ENCODE measurements around the gene BRD3.
"Not testable (repeated sequence)": the region's sequence is repeated elsewhere in the genome, so short reads cannot be mapped to it uniquely, and the experiment has no call there.

Gene BRD3

DNA sequence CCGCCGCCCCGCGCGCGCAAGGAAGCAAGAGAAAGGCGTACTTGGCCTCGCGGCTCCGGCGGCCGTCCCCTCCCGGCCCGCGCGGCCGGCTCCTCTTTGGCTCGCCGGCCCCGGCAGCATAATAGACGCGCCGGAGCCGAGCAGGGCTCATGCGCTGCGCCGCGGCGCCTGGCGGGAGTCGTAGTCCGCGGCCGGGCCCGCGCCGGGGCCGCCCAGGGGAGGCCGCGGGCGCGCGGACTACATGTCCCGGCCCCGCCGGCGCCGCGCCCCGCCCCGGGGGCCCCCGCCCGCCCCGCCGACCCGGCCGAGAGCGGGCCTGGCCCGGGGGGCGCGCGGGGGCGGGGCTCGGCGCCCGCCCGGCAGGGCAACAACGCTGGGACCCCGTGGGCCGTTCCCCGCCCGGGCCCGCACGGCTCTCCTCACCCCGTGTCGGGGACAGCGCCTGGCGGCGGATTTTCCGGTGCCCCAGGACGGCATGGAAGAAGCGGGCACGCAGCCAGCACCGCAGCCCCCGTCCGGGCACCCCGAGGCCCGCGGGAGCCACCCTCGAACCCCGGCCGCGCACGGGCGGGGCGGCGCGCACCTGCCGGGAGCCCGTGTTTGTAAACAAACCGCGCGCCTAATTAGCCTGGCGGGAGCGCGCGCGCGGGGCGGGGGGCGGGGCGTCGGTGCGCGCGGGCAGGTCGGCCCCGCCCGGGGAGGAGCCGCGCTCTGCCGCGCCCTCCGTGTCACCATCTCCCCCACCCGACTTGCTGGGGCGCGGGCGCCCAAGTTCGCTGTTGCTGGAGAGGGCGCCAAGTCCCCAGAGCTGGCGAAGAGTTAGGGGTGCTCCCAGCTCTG lies at the start of gene BRD3:
Gene BRD3 (minus strand): TSS at position 123 of the 840 bp plus-strand sequence. CDS start 14,549 bp downstream, outside the sequence.
- peak; percentile 79 to 80 for DNase-seq

- DNase-seq: no peak
Measured at GRCh38 chr9:134112561-134112960, 44.7 kb upstream of the BRD3 start.

GRCh38 chr9:134111064-134111463 lies 43.2 kb upstream of the BRD3 start:
- DNase-seq: no peak

DNA sequence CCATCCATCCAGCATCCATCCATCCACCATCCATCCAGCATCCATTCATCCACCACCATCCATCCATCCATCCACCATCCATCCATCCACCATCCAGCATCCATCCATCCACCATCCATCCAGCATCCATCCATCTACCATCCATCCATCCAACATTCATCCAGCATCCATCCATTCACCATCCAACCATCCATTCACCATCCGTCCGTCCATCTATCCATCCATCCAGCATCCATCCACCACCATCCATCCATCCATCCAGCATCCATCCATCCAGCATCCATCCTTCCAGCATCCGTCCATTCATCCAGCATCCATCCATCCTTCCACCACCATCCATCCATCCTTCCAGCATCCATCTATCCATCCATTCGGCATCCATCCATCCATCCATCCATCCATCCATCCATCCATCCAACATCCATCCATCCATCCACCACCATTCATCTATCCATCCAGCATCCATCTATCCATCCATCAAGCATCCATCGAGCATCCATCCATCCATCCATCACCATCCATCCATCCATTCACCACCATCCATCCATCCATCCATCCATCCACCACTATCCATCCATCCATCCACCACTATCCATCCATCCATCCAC lies 35.7 kb upstream of the BRD3 start:
- no peak for DNase-seq

- no peak for DNase-seq
Measured at GRCh38 chr9:134101623-134102149, 33.9 kb upstream of the BRD3 start.

GRCh38 chr9:134101133-134101532 lies 33.3 kb upstream of the BRD3 start:
- not testable (repeated sequence) for DNase-seq

DNA sequence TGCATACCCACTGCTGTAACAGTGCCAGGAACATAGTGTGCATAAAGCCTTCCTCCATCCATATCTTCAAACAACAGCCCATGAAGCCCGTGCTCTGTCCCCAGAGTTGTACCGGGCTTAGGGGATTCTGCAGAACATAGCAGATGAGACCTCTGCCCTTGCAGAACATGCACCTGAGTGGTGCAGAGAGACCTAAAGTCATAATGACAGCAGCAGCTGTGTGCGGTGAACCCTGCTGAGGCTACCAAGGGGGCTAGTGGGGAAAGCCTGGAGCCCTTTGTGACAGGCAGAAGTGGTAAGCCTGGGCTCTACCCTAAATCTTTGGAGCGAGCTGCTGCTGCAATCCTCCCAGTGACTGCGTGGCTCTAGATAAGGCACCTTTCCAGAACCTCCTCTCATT lies 32.2 kb upstream of the BRD3 start:
- DNase-seq: no peak

DNA sequence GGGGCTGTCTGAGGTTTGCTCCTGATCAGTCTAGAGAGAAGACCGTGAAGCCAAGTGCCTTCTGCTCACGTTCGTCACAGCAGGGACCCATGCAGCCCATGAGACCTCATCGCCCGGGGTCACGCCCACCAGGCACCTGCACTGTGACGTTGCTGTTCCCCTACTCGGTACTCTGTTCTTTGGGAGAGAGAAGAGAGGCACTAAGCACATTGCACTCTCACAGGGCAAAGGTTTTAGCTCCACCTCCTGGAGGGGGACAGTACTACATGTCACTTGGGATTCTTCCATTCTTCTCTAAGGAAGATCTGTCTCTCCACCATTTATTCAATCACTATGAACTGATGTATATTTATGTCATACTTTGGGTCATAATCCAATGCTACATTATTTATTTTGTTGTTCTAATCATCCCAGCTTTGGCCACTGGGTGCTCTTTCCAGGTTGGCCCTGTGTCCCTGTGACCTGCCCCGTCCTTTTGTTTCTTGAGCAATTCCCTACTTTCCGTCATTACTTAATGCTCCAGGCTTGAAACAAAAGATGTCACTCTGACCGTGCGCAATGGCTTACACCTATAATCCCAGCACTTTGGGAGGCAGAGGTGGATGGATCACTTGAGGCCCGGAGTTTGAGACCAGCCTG lies 31.4 kb upstream of the BRD3 start:
- DNase-seq: peak; percentile 37 to 39

GRCh38 chr9:134089972-134090371 lies 22.1 kb upstream of the BRD3 start:
- DNase-seq: no peak

DNA sequence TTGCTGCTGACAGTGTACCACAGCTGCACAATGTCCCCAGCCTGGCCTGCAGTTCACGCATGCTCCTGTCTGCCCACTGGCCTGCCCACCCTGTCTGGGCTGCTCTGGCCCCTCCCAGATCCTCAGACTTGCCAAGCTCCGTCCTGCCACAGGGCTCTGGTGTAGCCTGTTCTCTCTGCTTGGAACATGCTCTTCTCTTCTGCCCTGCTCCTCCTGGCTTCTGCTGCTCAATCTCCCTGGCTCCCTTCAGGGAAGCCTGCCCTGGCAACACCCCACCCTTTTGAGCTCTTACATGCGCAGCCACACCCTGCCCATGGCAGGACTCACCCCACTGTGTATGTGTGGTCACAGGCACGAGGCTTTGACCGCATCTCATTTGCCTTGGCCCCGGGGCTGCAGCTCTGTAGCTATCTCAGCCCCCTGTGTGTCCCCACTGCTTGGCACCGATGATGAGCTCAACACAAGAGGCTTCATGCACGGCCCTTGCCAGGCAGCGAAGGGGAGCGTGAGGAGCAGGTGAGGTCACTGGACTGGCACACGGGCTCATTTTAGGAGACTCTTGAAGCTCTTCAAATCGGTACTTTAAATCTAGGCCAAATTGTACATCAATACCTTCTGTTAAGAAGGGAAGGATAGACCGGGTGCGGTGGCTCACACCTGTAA lies 20.4 kb upstream of the BRD3 start:
- no peak for DNase-seq

DNA sequence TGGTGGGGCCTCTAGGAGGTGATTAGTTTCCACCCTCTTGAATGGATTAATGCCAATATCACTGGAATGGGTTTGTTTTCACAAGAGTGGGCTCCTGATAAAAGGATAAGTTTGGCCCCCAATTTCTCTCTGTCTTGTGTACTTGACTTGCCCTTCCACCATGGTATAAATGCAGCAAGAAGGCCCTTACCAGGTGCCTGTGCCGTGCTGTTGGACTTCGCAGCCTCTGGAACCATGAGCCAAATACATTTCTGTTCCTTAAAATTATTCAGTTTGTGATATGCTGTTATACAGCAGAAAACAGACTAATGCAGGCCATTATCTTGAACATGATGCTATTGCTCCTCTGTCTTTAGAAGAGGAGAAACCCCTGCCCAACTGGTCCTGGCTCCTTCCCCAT lies 17.8 kb upstream of the BRD3 start:
- no peak for DNase-seq

- no peak for DNase-seq
Measured at GRCh38 chr9:134083451-134083850, 15.6 kb upstream of the BRD3 start.

DNA sequence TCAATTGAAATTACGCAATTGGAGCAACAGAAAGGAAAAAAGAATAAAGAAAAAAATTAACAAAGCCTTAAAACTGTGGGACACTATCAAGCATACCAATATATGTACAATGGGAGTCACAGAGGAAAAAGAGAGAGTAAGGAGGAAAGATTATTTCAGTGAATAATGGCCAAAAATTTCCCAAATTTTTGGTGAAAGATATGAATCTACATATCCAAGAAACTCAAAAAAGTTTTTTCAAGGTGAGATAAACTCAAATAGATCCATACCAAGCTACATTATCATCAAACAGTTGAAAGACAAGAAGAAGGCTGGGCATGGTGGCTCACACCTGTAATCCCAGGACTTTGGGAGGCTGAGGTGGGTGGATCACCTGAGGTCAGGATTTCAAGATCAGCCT lies 8.8 kb upstream of the BRD3 start:
- DNase-seq: no peak

- DNase-seq: not testable (repeated sequence)
Measured at GRCh38 chr9:134075689-134076088, 7.9 kb upstream of the BRD3 start.

DNA sequence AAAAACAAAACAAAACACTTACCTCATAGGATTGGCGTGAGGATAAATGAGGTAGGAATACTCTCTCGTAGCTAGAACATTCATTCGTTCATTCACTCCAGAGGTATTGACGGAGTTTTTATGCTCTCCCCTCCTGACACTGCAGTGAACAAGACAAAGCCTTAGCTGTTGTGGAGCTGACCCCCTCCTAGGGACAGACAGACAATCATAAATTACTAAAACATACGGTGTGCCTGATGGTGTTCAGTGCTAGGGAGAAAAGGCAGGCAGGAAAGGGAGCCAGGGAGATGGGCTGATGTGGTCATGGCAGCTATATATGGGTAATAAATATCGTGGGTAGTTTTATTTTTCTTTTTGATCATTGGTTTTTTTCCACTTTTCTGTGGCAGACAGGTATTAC lies 5.7 kb upstream of the BRD3 start:
- no peak for DNase-seq

DNA sequence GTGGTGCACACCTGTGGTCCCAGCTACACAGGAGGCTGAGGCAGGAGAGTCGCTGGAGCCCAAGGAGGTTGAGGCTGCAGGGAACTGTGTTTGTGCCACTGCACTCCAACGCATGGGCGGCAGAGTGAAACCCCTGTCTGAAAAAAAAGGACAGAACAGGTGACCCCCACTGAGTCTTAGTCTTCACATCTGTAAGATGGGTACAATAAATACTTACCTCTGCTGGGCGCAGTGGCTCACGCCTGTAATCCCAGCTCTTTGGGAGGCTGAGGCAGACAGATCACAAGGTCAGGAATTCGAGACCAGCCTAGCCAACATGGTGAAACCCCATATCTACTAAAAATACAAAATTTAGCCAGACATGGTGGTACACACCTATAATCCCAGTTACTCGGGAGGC lies 4.9 kb upstream of the BRD3 start:
- not testable (repeated sequence) for DNase-seq

- DNase-seq: no peak
Measured at GRCh38 chr9:134071149-134071548, 3.3 kb upstream of the BRD3 start.

DNA sequence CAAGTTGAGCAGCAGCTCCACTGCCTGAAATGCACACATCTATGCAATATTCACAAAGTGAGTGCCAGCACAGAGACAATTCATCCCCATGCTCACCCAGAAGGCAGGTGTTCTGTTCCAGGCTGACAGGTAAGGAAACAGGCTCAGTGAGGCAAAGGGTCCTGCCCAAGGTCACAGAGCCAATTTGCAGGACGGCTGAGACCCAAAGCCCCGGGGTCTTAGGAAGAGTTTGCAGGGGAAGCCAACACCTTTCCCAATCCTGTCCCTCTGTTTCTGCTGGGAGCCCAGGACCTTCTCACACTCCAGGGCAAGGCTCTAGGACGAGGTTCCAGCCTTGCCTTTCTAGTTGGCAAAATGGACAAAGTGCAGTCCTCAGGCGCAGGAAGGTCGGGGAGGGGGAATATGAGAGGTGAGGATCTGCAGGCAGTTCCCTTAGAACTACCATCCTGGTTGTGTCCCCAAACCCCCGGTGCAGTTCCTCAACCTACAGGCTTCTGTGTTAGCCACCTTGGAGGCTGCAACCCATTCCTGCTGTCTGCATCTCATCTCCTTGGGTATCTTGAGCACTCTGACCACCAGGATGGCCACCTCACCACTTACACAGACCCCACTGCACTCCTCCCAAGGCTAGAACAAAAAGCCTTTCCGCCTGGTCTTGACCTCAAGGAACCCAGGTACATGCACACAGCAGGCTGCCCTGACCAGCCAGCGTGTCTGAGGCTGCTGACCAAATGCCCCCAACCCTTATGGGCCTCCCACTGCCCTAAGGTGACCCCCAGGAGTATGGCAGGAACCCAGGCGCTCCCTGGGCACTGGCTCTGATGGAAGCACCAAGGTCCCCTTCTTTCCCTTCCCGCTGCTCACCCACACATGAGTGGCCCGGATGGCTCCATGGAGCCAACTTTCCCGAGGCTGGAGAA lies 1.9 kb upstream of the BRD3 start:
- DNase-seq: no peak

DNA sequence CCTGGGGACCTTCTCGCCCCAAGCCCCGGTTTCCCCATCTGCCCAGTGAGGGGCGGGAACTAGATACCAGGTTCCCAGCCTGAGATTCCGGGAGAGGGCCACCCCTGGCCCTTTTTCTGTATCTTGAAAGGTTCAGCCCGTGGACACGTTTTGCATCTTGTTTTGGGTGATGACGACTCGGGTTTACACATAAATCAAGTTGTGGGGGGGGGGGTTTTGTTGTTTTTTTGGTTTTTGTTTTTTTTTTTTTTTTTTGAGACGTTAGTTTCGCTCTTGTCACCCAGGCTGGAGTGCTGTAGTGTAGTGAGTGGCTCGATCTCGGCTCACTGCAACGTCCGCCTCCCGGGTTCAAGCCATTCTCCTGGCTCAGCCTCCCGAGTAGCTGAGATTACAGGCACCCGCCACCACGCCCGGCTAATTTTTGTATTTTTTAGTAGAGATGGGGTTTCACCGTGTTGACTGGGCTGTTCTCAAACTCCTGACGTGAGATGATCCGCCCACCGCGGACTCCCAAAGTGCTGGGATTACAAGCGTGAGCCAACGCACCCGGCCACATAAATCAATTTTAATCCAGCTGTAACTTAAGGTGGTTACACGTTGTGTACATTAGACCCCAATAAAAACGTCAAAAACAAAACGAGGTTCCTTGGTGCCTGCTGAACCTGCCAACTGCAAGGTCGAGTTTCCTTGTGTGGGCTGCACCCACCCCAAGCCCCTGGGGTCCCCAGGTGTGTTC lies 1.1 kb upstream of the BRD3 start:
- no peak for DNase-seq

- peak; percentile 26 to 39 for DNase-seq
Measured at GRCh38 chr9:134066913-134067851, 644 bp downstream of the BRD3 start.
